HFF-Myc (cell line): Measurements from ENCODE around the gene SPNS3.

Source experiments
- DNase-seq: peaks from one replicate; pipeline ENCODE4 v3.0.0-alpha.2; 2011; ENCODE audit warnings: low read depth; ENCODE audit errors: extremely low read depth
- H3K4me3 ChIP-seq: replicated peaks from 2 replicates; pipeline ENCODE4 v1.5.1; 2011; ENCODE audit warnings: low read depth, mild to moderate bottlenecking, control low read depth, low read length
- CTCF ChIP-seq: IDR thresholded peaks from 2 replicates; pipeline ENCODE4 v1.5.1; 2012; ENCODE audit warnings: mild to moderate bottlenecking, low read depth, low read length, control low read depth; ENCODE audit errors: missing control alignments

Gene SPNS3

GRCh38 chr17:4465786-4466185 lies 32.0 kb downstream of the SPNS3 start:
- DNase-seq, result no peak
- TF ChIP-seq CTCF, result no peak
- no peak overlapping the region for H3K4me3 ChIP-seq

GRCh38 chr17:4467287-4467686 lies 33.5 kb downstream of the SPNS3 start:
- no peak for TF ChIP-seq CTCF
- DNase-seq, result no peak

GRCh38 chr17:4469552-4469951 lies 35.8 kb downstream of the SPNS3 start:
- H3K4me3 ChIP-seq, result no peak overlapping the region
- no peak for DNase-seq
- TF ChIP-seq CTCF, result no peak

More at GRCh38 chr17:4467287-4467686, 33.5 kb downstream of the SPNS3 start:
- no peak overlapping the region for H3K4me3 ChIP-seq

- no peak for DNase-seq
- H3K4me3 ChIP-seq, result no peak overlapping the region
- no peak for TF ChIP-seq CTCF
These were observed 38.5 kb downstream of the SPNS3 start for GRCh38 chr17:4472286-4472685.

GRCh38 chr17:4474093-4474492 lies 40.4 kb downstream of the SPNS3 start:
- H3K4me3 ChIP-seq, result no peak overlapping the region
- no peak for DNase-seq
- no peak for TF ChIP-seq CTCF

GRCh38 chr17:4475001-4475400 lies 41.3 kb downstream of the SPNS3 start:
- no peak for DNase-seq
- TF ChIP-seq CTCF, result no peak
- H3K4me3 ChIP-seq, result no peak overlapping the region

GRCh38 chr17:4475463-4475862 lies 41.7 kb downstream of the SPNS3 start:
- DNase-seq, result no peak
- no peak overlapping the region for H3K4me3 ChIP-seq
- TF ChIP-seq CTCF, result no peak
